H9 (cell line): ENCODE data around the gene ATP2A1. TPM values are rescaled to one million over a fixed set of nuclear protein-coding genes. Genes with fewer than 3 reads are reported as not detected.

Experiments used
- DNase-seq: peaks from one replicate; pipeline ENCODE4 v3.0.0-alpha.2; 2017
- H2AFZ ChIP-seq: one replicate; pipeline ENCODE4 v1.6.1; 2013; ENCODE audit warnings: mild to moderate bottlenecking, low read length, control low read depth, moderate library complexity
- H2AK5ac ChIP-seq: 2 replicates; pipeline ENCODE4 v1.6.1; 2013; ENCODE audit warnings: low read length, control low read depth, mixed read lengths; ENCODE audit not compliant: insufficient read length
- H2BK120ac ChIP-seq: one replicate; pipeline ENCODE4 v1.6.1; 2013; ENCODE audit warnings: low read depth, mild to moderate bottlenecking, low read length, control low read depth, inconsistent platforms; ENCODE audit not compliant: poor library complexity, severe bottlenecking
- H2BK12ac ChIP-seq: 2 replicates; pipeline ENCODE4 v1.6.1; 2013; ENCODE audit warnings: low read length, control low read depth, mixed read lengths, low read depth; ENCODE audit not compliant: insufficient read length
- H2BK15ac ChIP-seq: 2 replicates; pipeline ENCODE4 v1.6.1; 2013; ENCODE audit warnings: low read depth, low read length, control low read depth
- H2BK20ac ChIP-seq: one replicate; pipeline ENCODE4 v1.6.1; 2013; ENCODE audit warnings: low read depth, mild to moderate bottlenecking, low read length, control low read depth, inconsistent platforms; ENCODE audit not compliant: poor library complexity, severe bottlenecking
- H2BK5ac ChIP-seq: 2 replicates; pipeline ENCODE4 v1.6.1; 2013; ENCODE audit warnings: low read length, control low read depth, mixed read lengths; ENCODE audit not compliant: insufficient read length
- H3K14ac ChIP-seq: 2 replicates; pipeline ENCODE4 v1.6.1; 2013; ENCODE audit warnings: low read length, control low read depth; ENCODE audit not compliant: insufficient read depth
- H3K18ac ChIP-seq: 2 replicates; pipeline ENCODE4 v1.6.1; 2013; ENCODE audit warnings: low read depth, mild to moderate bottlenecking, mixed read lengths, low read length, control low read depth; ENCODE audit not compliant: insufficient read length
- H3K23ac ChIP-seq: 2 replicates; pipeline ENCODE4 v1.6.1; 2013; ENCODE audit warnings: low read length, control low read depth, mixed read lengths, low read depth; ENCODE audit not compliant: insufficient read length
- H3K23me2 ChIP-seq: 2 replicates; pipeline ENCODE4 v1.6.1; 2013; ENCODE audit warnings: low read depth, mild to moderate bottlenecking, mixed read lengths, low read length, control low read depth; ENCODE audit not compliant: insufficient read length, poor library complexity, severe bottlenecking
- H3K27ac ChIP-seq: 2 replicates; pipeline ENCODE4 v1.5.1; 2013; ENCODE audit warnings: low read length, control low read depth, mixed read lengths, low read depth; ENCODE audit not compliant: insufficient read length
- H3K27me3 ChIP-seq: 2 replicates; pipeline ENCODE4 v1.6.1; 2013; ENCODE audit warnings: low read length, control low read depth, inconsistent platforms; ENCODE audit not compliant: insufficient read depth
- H3K4ac ChIP-seq: 2 replicates; pipeline ENCODE4 v1.6.1; 2013; ENCODE audit warnings: low read depth, mild to moderate bottlenecking, control low read depth, inconsistent platforms, low read length, moderate library complexity
- H3K4me1 ChIP-seq: 2 replicates; pipeline ENCODE4 v1.6.1; 2013; ENCODE audit warnings: low read length, control low read depth, inconsistent platforms; ENCODE audit not compliant: insufficient read depth
- H3K4me2 ChIP-seq: 2 replicates; pipeline ENCODE4 v1.6.1; 2013; ENCODE audit warnings: low read length, control low read depth, mixed read lengths; ENCODE audit not compliant: insufficient read length, insufficient read depth
- H3K56ac ChIP-seq: 2 replicates; pipeline ENCODE4 v1.6.1; 2013; ENCODE audit warnings: low read depth, mild to moderate bottlenecking, mixed read lengths, low read length, control low read depth; ENCODE audit not compliant: insufficient read length
- H3K79me1 ChIP-seq: 2 replicates; pipeline ENCODE4 v1.6.1; 2013; ENCODE audit warnings: low read depth, mild to moderate bottlenecking, moderate library complexity, low read length, control low read depth, inconsistent platforms; ENCODE audit not compliant: insufficient read depth, poor library complexity, severe bottlenecking
- H3K79me2 ChIP-seq: 2 replicates; pipeline ENCODE4 v1.6.1; 2013; ENCODE audit warnings: low read length, control low read depth, inconsistent platforms; ENCODE audit not compliant: insufficient read depth
- H3K9ac ChIP-seq: 2 replicates; pipeline ENCODE4 v1.6.1; 2013; ENCODE audit warnings: low read length, control low read depth, mixed read lengths; ENCODE audit not compliant: insufficient read length; ENCODE audit errors: extremely low read depth
- H3K9me3 ChIP-seq: one replicate; pipeline ENCODE4 v1.6.1; 2013; ENCODE audit warnings: low read depth, low read length, inconsistent platforms; ENCODE audit not compliant: control insufficient read depth
- H3T11ph ChIP-seq: one replicate; pipeline ENCODE4 v1.6.1; 2013; ENCODE audit warnings: mild to moderate bottlenecking, low read length, control low read depth, inconsistent platforms
- H4K20me1 ChIP-seq: one replicate; pipeline ENCODE4 v1.6.1; 2013; ENCODE audit not compliant: control insufficient read depth, insufficient read length, insufficient read depth
- H4K5ac ChIP-seq: 2 replicates; pipeline ENCODE4 v1.6.1; 2013; ENCODE audit warnings: low read depth, mild to moderate bottlenecking, mixed read lengths, low read length, control low read depth; ENCODE audit not compliant: insufficient read length
- H4K8ac ChIP-seq: replicated peaks from 2 replicates; pipeline ENCODE4 v1.6.1; 2013; ENCODE audit warnings: low read length, control low read depth, mixed read lengths, low read depth; ENCODE audit not compliant: insufficient read length
- H4K91ac ChIP-seq: 2 replicates; pipeline ENCODE4 v1.6.1; 2013; ENCODE audit warnings: low read depth, mild to moderate bottlenecking, moderate library complexity, mixed read lengths, low read length, control low read depth; ENCODE audit not compliant: insufficient read length
- H3K27ac Mint-ChIP-seq, 3 experiments: 2 replicates in 2 of 3; 3 replicates in 1 of 3; pipeline ENCODE4 v1.8.0; 2020 to 2021; ENCODE audit warnings: mixed read lengths in 3 of 3, mild to moderate bottlenecking in 1 of 3, moderate library complexity in 1 of 3
- H3K27me3 Mint-ChIP-seq: 2 replicates; pipeline ENCODE4 v1.8.0; 2021; ENCODE audit warnings: low read depth, mild to moderate bottlenecking, moderate library complexity, mixed read lengths
- H3K36me3 Mint-ChIP-seq, 3 experiments: 2 replicates in 2 of 3; 3 replicates in 1 of 3; pipeline ENCODE4 v1.8.0; 2020 to 2021; ENCODE audit warnings: low read depth in 3 of 3, mixed read lengths in 3 of 3; ENCODE audit not compliant: insufficient read depth in 1 of 3
- H3K4me1 Mint-ChIP-seq, 2 experiments: 2 replicates each; pipeline ENCODE4 v1.8.0; 2020; ENCODE audit warnings: mixed read lengths in 2 of 2
- H3K4me3 Mint-ChIP-seq, 2 experiments: 2 replicates in 1 of 2; 3 replicates in 1 of 2; pipeline ENCODE4 v1.8.0; 2020 to 2021; ENCODE audit warnings: mild to moderate bottlenecking in 2 of 2, mixed read lengths in 2 of 2, moderate library complexity in 1 of 2
- H3K9me3 Mint-ChIP-seq, 2 experiments: 2 replicates in 1 of 2; 3 replicates in 1 of 2; pipeline ENCODE4 v1.8.0; 2020; ENCODE audit warnings: mild to moderate bottlenecking in 2 of 2, mixed read lengths in 2 of 2, moderate library complexity in 1 of 2
- CTCF ChIP-seq: fragments of 200-600 bp; sonication (generic); conservative IDR thresholded peaks from 3 replicates; pipeline ENCODE4 v1.8.0; 2021; ENCODE audit warnings: antibody characterized with exemption, mild to moderate bottlenecking
- WGBS: extraction: QIAGEN DNeasy Blood & Tissue Kit; methylation state at CpG from one replicate; pipeline ENCODE4 v1.1.7; 2013; ENCODE audit warnings: missing lambda C conversion rate, low lambda C conversion rate, mixed read lengths; ENCODE audit not compliant: insufficient read length; ENCODE audit errors: extremely low coverage; 5-methylcytosine and 5-hydroxymethylcytosine counted together
- total RNA-seq: library from RNA; stranded (reverse); gene quantifications from 2 replicates; pipeline ENCODE4 v1.2.1, GENCODE V29; 2021

ATP2A1 gene
- total RNA-seq, 1 experiment from 2014 or later, result 4.6 TPM

- Histone ChIP-seq H3K14ac (no peak overlapping the region), H2AK5ac (no peak overlapping the region), H4K91ac (no peak overlapping the region), H2BK15ac (no peak overlapping the region), H3K4ac (no peak overlapping the region), H3K79me1 (no peaks in the 10 kb centered on the region), H3K27me3 (no peaks in the 10 kb centered on the region), H2BK5ac (no peak overlapping the region), H3K4me2 (no peak overlapping the region), H3K79me2 (no peaks in the 10 kb centered on the region), H2AFZ (no peak overlapping the region), H2BK20ac (no peak overlapping the region), H2BK120ac (no peak overlapping the region), H3K4me1 (no peaks in the 10 kb centered on the region), H3K9ac (no peak overlapping the region), H3K23me2 (no peaks in the 10 kb centered on the region), H3K9me3 (no peaks in the 10 kb centered on the region), H4K5ac (no peak overlapping the region), H4K8ac (no peak overlapping the region), H3K56ac (no peak overlapping the region), H4K20me1 (no peaks in the 10 kb centered on the region), H3K27ac (no peak overlapping the region), H2BK12ac (no peak overlapping the region), H3K23ac (no peak overlapping the region), H3K18ac (no peak overlapping the region), H3T11ph (no peak overlapping the region)
- TF ChIP-seq CTCF, result no peak
- Mint-ChIP-seq H3K9me3 (no peaks in the 10 kb centered on the region), H3K4me1 (no peaks in the 10 kb centered on the region), H3K27me3 (no peaks in the 10 kb centered on the region; the same call in 1 of the 2 replicates), H3K36me3 (peaks cover 56 to 95% (median 92%) of the 10 kb centered on the region in 3 experiments), H3K27ac (no peak overlapping the region), H3K4me3 (no peak overlapping the region)
- no CpG with 5 or more reads among the region's 14 CpGs for WGBS
- no peak for DNase-seq
Observed at GRCh38 chr16:28834349-28834748, 43.9 kb upstream of the ATP2A1 start.
